ENCODE measurements around the gene APC2. TPM values are rescaled to one million over a fixed set of nuclear protein-coding genes. Genes with fewer than 3 reads are reported as not detected.

APC2 gene
- total and polyA plus RNA-seq, 10 donors, result 0.02 to 0.56 (median 0.14) TPM

DNA sequence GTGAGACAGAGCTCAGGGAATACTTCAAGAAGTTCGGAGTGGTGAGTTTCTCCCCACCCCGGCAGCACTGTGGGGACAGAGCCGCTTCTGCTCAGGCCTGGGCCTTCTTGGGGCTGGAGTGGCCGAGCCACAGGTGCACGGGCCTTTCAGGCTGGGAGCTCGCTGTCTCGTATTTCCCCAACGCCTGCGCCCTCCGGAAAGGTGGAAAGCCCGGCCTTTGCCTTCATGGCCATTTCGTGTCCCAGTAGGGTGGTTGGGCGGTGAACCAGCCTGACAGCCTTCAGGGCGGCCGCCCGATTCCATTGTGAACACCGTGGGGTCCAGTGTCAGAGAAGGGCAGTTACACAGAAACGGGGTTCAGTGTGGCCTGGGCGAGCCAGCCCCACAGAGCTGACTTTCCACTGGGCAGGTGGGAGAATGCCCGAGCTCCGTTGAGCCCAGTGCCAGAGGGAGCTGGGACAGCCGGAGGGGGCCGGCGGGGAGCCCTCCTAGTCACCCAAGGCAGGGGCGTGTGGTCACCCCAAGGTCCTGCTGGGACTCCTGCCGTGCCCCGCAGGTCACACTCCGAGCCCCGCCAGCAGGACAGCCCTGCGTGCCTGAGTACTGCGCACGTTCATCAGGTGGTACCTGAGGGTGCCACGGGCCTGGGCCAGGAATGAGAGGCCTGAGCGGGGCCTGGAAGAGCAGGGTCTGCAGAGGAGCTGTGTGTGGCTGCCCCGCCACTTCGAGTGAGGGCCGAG, 28.5 kb upstream of the APC2 start:
- Histone ChIP-seq H3K4me3 (no peak overlapping the region), H3K27me3 (replicated peaks in 1 of 7) (no peaks in the 10 kb centered on the region), H3K36me3 (peaks cover 0 to 100% (median 79%) of the 10 kb centered on the region in 6 donors), H3K4me1 (peaks cover 12 to 68% (median 31%) of the 10 kb centered on the region in 6 donors), H3K9me3 (no peaks in the 10 kb centered on the region), H3K27ac (peak overlapping the region in 2 of 8 donors; percentile 4 to 33)
- intact Hi-C loops (cut with DNase I; ENCODE audit: low total_unique reads), result no loop called here
- TF ChIP-seq POLR2AphosphoS5 (IDR thresholded peaks at IDR 0.05) (no peak), POLR2A (IDR thresholded peaks at IDR 0.05) (no peak)
- no peak for DNase-seq
- 95 to 96% (median 95%) methylated on average over 26 to 37 of the region's 37 CpGs for WGBS, 5 donors

DNA sequence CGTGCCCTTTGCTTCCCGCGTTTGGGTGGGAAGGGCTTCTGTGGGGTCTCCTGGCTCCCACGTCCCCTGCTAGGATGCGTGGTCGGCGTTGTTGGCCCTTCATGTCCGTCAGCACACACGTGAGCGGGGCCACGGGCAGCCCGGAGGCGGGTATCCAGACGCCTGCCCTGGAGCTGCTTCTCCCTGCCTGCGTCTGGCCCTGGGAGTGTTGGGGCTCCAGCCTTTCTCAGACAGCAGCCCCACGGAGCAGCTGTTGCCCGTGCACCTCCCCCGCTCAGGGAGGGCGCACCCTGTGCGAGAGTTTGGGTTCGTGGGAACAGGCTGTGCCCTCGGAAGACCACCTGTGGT, 28.0 kb upstream of the APC2 start:
- Histone ChIP-seq H3K4me1 (peaks cover 7 to 63% (median 26%) of the 10 kb centered on the region in 6 donors), H3K27ac (peak overlapping the region in 3 of 8 donors; percentile 1 to 33 (median 4)), H3K4me3 (no peak overlapping the region), H3K27me3 (replicated peaks in 1 of 7) (no peaks in the 10 kb centered on the region), H3K9me3 (no peaks in the 10 kb centered on the region), H3K36me3 (peaks cover 0 to 100% (median 84%) of the 10 kb centered on the region in 6 donors)
- no peak for DNase-seq
- intact Hi-C loops (cut with DNase I; ENCODE audit: low total_unique reads), result no loop called here
- WGBS, 5 donors, result 78 to 92% (median 90%) methylated on average over 4 to 22 of the region's 22 CpGs
- no peak for TF ChIP-seq CTCF (IDR thresholded peaks at IDR 0.05 in 8 of 11, conservative IDR thresholded peaks at IDR 0.05 in 3 of 11)
- TF ChIP-seq POLR2AphosphoS5 (IDR thresholded peaks at IDR 0.05), result peak in 1 of 3 donors; percentile 42

GRCh38 chr19:1422360-1422759, 27.6 kb upstream of the APC2 start:
- Histone ChIP-seq H3K27ac (peak overlapping the region in 3 of 8 donors; percentile 1 to 33 (median 4)), H3K4me3 (no peak overlapping the region), H3K36me3 (peaks cover 1 to 100% (median 85%) of the 10 kb centered on the region in 6 donors), H3K9me3 (no peaks in the 10 kb centered on the region), H3K27me3 (replicated peaks in 1 of 7) (no peaks in the 10 kb centered on the region), H3K4me1 (peaks cover 2 to 59% (median 21%) of the 10 kb centered on the region in 6 donors)
- WGBS, 5 donors, result 74 to 88% (median 80%) methylated on average over 16 of the region's 16 CpGs
- no peak for DNase-seq
- TF ChIP-seq POLR2AphosphoS5 (IDR thresholded peaks at IDR 0.05) (no peak), POLR2A (IDR thresholded peaks at IDR 0.05) (no peak), CTCF (IDR thresholded peaks at IDR 0.05 in 8 of 11, conservative IDR thresholded peaks at IDR 0.05 in 3 of 11) (no peak)
- intact Hi-C loops (cut with DNase I; ENCODE audit: low total_unique reads), result no loop called here

- H3K9me3 ChIP-seq, result no peaks in the 10 kb centered on the region
- H3K36me3 ChIP-seq, result peaks cover 3 to 100% (median 84%) of the 10 kb centered on the region in 6 donors
- WGBS, 5 donors, result 87 to 90% (median 89%) methylated on average over 24 of the region's 24 CpGs
- peak overlapping the region in 1 of 8 donors; percentile 18 for H3K27ac ChIP-seq
- TF ChIP-seq CTCF (IDR thresholded peaks at IDR 0.05 in 8 of 11, conservative IDR thresholded peaks at IDR 0.05 in 3 of 11), result no peak
- TF ChIP-seq POLR2AphosphoS5 (IDR thresholded peaks at IDR 0.05), result peak in 1 of 3 donors; percentile 43
- peaks cover 0 to 53% (median 17%) of the 10 kb centered on the region in 6 donors for H3K4me1 ChIP-seq
- H3K4me3 ChIP-seq, result no peak overlapping the region
- DNase-seq, result no peak
- no peaks in the 10 kb centered on the region for H3K27me3 ChIP-seq (replicated peaks in 1 of 7)
- intact Hi-C loops (cut with DNase I; ENCODE audit: low total_unique reads), result no loop called here
Measured at GRCh38 chr19:1422943-1423342, 27.0 kb upstream of the APC2 start.
